Kidney (tissue), 14 donors: Measurements from ENCODE around the gene ABCC11. TPM values are rescaled to one million over a fixed set of nuclear protein-coding genes. Genes with fewer than 3 reads are reported as not detected.

Source experiments
- DNase-seq, 5 donors: peaks; one replicate each; pipeline ENCODE4 v3.0.0-alpha.2; 2013 to 2020
- FAIRE-seq: peaks from 2 replicates; lab custom pipeline; 2012; peaks lifted over from hg19 to GRCh38; lab: Jason Lieb, UNC
- H3K27ac ChIP-seq, 2 donors: one replicate each; pipeline ENCODE4 v1.7.0; 2013; ENCODE audit warnings: low read depth in 2 of 2, low read length in 2 of 2, inconsistent platforms in 1 of 2
- H3K27me3 ChIP-seq: one replicate; pipeline ENCODE4 v1.7.1; 2013; ENCODE audit warnings: low read length, inconsistent platforms; ENCODE audit not compliant: control insufficient read depth, insufficient read depth
- H3K36me3 ChIP-seq, 3 donors: one replicate each; pipeline versions ENCODE4 v1.7.0 to v1.7.1; 2013; ENCODE audit warnings: low read length in 3 of 3, control low read depth in 1 of 3, inconsistent platforms in 1 of 3; ENCODE audit not compliant: insufficient read depth in 3 of 3, control insufficient read depth in 2 of 3
- H3K4me1 ChIP-seq, 3 donors: one replicate each; pipeline versions ENCODE4 v1.7.0 to v1.7.1; 2013; ENCODE audit warnings: low read length in 3 of 3, inconsistent platforms in 1 of 3, low read depth in 1 of 3; ENCODE audit not compliant: control insufficient read depth in 2 of 3, insufficient read depth in 2 of 3
- H3K4me3 ChIP-seq, 3 donors: one replicate each; pipeline versions ENCODE4 v1.7.0 to v1.8.1; 2013; ENCODE audit warnings: low read length in 3 of 3, control low read depth in 1 of 3, inconsistent platforms in 1 of 3
- H3K9ac ChIP-seq, 3 donors: one replicate each; pipeline versions ENCODE4 v1.7.0 to v1.7.1; 2013; ENCODE audit warnings: low read length in 3 of 3, control low read depth in 1 of 3, inconsistent platforms in 1 of 3
- H3K9me3 ChIP-seq, 3 donors: one replicate each; pipeline versions ENCODE4 v1.7.0 to v1.7.1; 2013; ENCODE audit warnings: low read length in 3 of 3, control low read depth in 1 of 3, inconsistent platforms in 1 of 3; ENCODE audit not compliant: control insufficient read depth in 2 of 3, insufficient read depth in 1 of 3
- intact Hi-C: fragments of 100-400 bp; cut with DNase I; formaldehyde crosslinking; loops from one replicate; pipeline ENCODE4 v1.11.1; 2022
- polyA plus RNA-seq: library from polyadenylated mRNA; stranded (reverse); fragments of 350-450 nt; fragmentation: Illumina TruSeq; extraction: RNeasy Lipid Tissue Mini Kit (QIAGEN cat#74804); gene quantifications from one replicate; pipeline ENCODE4 v1.2.3, GENCODE V29; 2014; ENCODE audit warnings: low read depth, low replicate concordance; ENCODE audit not compliant: insufficient read depth
- total RNA-seq: library from RNA; stranded (reverse); fragmentation: NEBNext Ultra II Directional; extraction: Animal tissue kit (Norgen Biotek cat#: 25700); gene quantifications from one replicate; pipeline ENCODE4 v1.2.1, GENCODE V29; 2021
- TF ChIP-seq, protein P1 (sequence below): IDR thresholded peaks from 3 replicates; pipeline ENCODE4 v1.5.1; 2012; ENCODE audit warnings: mild to moderate bottlenecking, moderate library complexity, borderline replicate concordance; ENCODE audit not compliant: insufficient read depth; ENCODE audit errors: extremely low read depth
- donor health status: control.
- donor health status: control.
- donor health status: control.
- donor health status: control.
- donor health status: control.
- donor health status: DM: yes; HTN: yes; CAD: no.
- donor health status: Normal renal cell carcinoma (clear cell type).

ABCC11 gene
- total and polyA plus RNA-seq, 2 donors from 2014 or later, result 0.09 TPM; not detected in 1

- intact Hi-C loops, result loop anchor here (5.0 kb wide), 1 partner anchor 1020 kb away; the partner anchor contains the start of gene NETO2
- H3K4me3 ChIP-seq, result no peak overlapping the region
- H3K9me3 ChIP-seq, result no peaks in the 10 kb centered on the region
- H3K27me3 ChIP-seq, result peaks cover 2% of the 10 kb centered on the region
- TF ChIP-seq, protein P1, sequence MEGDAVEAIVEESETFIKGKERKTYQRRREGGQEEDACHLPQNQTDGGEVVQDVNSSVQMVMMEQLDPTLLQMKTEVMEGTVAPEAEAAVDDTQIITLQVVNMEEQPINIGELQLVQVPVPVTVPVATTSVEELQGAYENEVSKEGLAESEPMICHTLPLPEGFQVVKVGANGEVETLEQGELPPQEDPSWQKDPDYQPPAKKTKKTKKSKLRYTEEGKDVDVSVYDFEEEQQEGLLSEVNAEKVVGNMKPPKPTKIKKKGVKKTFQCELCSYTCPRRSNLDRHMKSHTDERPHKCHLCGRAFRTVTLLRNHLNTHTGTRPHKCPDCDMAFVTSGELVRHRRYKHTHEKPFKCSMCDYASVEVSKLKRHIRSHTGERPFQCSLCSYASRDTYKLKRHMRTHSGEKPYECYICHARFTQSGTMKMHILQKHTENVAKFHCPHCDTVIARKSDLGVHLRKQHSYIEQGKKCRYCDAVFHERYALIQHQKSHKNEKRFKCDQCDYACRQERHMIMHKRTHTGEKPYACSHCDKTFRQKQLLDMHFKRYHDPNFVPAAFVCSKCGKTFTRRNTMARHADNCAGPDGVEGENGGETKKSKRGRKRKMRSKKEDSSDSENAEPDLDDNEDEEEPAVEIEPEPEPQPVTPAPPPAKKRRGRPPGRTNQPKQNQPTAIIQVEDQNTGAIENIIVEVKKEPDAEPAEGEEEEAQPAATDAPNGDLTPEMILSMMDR, result no peak
- no peak overlapping the region for H3K27ac ChIP-seq
- FAIRE-seq (no peak), DNase-seq (no peak)
- H3K4me1 ChIP-seq, result no peaks in the 10 kb centered on the region
- H3K36me3 ChIP-seq, result no peaks in the 10 kb centered on the region
- no peak overlapping the region for H3K9ac ChIP-seq
These were observed 85.4 kb downstream of the ABCC11 start for GRCh38 chr16:48161906-48162305.

DNA sequence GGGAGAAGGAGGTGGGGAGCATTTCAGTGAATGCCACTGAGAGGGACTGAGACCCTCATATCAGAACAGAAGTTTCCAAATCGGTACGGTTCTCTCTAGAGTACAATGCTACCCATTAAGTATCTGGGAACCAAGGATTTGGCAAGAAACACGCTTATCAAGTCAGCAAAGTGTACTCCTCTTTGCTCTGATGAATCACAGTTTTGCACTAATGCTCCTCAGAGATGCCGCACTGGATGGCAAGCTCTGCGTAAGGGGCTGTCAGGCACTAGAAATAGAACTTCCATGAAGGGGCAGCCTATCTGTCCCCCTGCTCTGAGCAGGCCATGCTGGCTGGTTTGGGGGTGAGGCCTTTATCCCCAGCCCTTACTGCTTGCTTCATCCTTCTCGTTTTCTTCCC, 86.8 kb downstream of the ABCC11 start:
- no peak for DNase-seq
- intact Hi-C loops, result loop anchor here (5.0 kb wide), 1 partner anchor 1018 kb away; the partner anchor contains the start of gene NETO2

DNA sequence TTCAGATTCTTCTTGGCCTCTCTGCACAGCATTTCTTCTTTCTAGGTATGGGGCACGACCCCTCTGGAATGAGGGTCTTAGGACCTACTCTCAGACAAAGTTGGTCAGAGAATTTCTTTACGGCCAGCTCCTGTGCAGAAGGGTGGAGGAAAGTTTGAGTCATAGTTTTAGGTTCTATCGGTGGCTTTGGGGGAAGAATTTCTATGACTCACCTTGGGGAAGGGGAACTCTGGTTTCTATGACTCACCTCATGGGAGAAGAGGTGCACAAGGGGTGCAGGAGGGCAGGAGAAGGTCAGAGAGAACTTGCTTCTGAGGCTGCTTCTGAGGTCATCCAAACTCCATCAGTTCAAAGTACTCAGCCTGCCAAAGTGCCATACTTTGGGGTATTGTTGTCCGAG, 89.0 kb downstream of the ABCC11 start:
- no peaks in the 10 kb centered on the region for H3K9me3 ChIP-seq
- no peak for DNase-seq
- H3K27ac ChIP-seq, result no peak overlapping the region
- TF ChIP-seq, protein P1, result no peak
- intact Hi-C loops, result loop anchor here (10.0 kb wide), 1 partner anchor 1123 kb away; no protein-coding TSS in a partner anchor
- no peaks in the 10 kb centered on the region for H3K4me1 ChIP-seq
- FAIRE-seq, result no peak
- no peak overlapping the region for H3K4me3 ChIP-seq
- no peaks in the 10 kb centered on the region for H3K36me3 ChIP-seq
- peaks cover 2% of the 10 kb centered on the region for H3K27me3 ChIP-seq
- H3K9ac ChIP-seq, result no peak overlapping the region

More for the DNA sequence above, 86.8 kb downstream of the ABCC11 start:
- H3K9me3 ChIP-seq, result no peaks in the 10 kb centered on the region
- no peaks in the 10 kb centered on the region for H3K36me3 ChIP-seq
- H3K27ac ChIP-seq, result no peak overlapping the region
- TF ChIP-seq, protein P1, result no peak
- no peak for FAIRE-seq
- H3K4me3 ChIP-seq, result no peak overlapping the region
- H3K27me3 ChIP-seq, result peaks cover 2% of the 10 kb centered on the region
- no peaks in the 10 kb centered on the region for H3K4me1 ChIP-seq
- H3K9ac ChIP-seq, result no peak overlapping the region

DNA sequence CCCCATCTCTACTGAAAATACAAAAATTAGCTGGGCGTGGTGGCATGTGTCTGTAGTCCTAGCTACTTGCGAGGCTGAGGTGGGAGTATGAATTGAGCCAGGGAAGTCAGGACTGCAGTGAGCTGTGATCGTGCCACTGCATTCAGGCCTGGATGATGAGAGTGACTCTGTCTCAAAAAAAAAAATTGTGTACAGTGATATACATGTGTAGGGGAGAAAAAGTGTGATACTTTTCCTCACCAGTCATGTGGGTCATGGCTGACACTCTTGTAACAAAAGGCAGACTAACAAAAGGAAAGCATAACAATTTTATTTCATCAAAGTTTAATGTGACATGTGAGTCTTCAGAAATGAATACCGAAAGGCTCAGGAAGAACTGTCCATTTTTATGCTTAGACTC, 89.5 kb downstream of the ABCC11 start:
- FAIRE-seq, result no peak

More for the DNA sequence above, 89.5 kb downstream of the ABCC11 start:
- Histone ChIP-seq H3K9me3 (no peaks in the 10 kb centered on the region), H3K9ac (no peak overlapping the region), H3K4me3 (no peak overlapping the region), H3K27me3 (peaks cover 2% of the 10 kb centered on the region), H3K4me1 (no peaks in the 10 kb centered on the region), H3K36me3 (no peaks in the 10 kb centered on the region), H3K27ac (no peak overlapping the region)
- intact Hi-C loops, result loop anchor here (10.0 kb wide), 1 partner anchor 1123 kb away; no protein-coding TSS in a partner anchor
- DNase-seq, result no peak
- TF ChIP-seq, protein P1, result no peak
